Tibial artery (tissue), 4 donors: Measurements from ENCODE around the gene PALD1.

Source experiments
- DNase-seq, 2 donors: peaks; one replicate each; pipeline ENCODE4 v3.0.0-alpha.2; 2019
- H3K27ac ChIP-seq, 2 donors: fragments of 200-600 bp; sonication (generic) in 1 of 2; 1 replicate in 1 of 2; 2 replicates in 1 of 2; pipeline ENCODE4 v1.5.1; 2018 to 2019; ENCODE audit warnings: mild to moderate bottlenecking in 1 of 2
- H3K27me3 ChIP-seq, 2 donors: fragments of 200-600 bp; sonication (generic) in 1 of 2; one replicate each; pipeline versions ENCODE4 v1.5.1 to v1.6.0; 2016 to 2019
- H3K36me3 ChIP-seq, 3 donors: fragments of 200-600 bp; sonication (generic) in 2 of 3; one replicate each; pipeline ENCODE4 v1.5.1; 2016 to 2019; ENCODE audit warnings: mild to moderate bottlenecking in 2 of 3
- H3K4me1 ChIP-seq, 4 donors: fragments of 200-600 bp; sonication (generic) in 2 of 4; 1 replicate in 3 of 4; 2 replicates in 1 of 4; pipeline ENCODE4 v1.5.1; 2016 to 2019
- H3K4me3 ChIP-seq, 2 donors: fragments of 200-600 bp; sonication (generic) in 1 of 2; 1 replicate in 1 of 2; 2 replicates in 1 of 2; pipeline ENCODE4 v1.5.1; 2018 to 2019; ENCODE audit warnings: mild to moderate bottlenecking in 2 of 2
- H3K9me3 ChIP-seq, 3 donors: fragments of 200-600 bp; sonication (generic) in 1 of 3; one replicate each; pipeline ENCODE4 v1.5.1; 2016 to 2019
- intact Hi-C: fragments of 100-400 bp; cut with DNase I; formaldehyde crosslinking; loops from one replicate; pipeline ENCODE4 v1.15.0; 2023; ENCODE audit warnings: low total_unique reads
- TF ChIP-seq, protein P1 (sequence below), 2 experiments: fragments of 200-600 bp in 1 of 2; fragments of 450-650 bp in 1 of 2; IDR thresholded peaks; one replicate each; pipeline ENCODE4 v1.5.1; 2017 to 2019; ENCODE audit warnings: antibody characterized with exemption in 2 of 2, mild to moderate bottlenecking in 1 of 2, moderate library complexity in 1 of 2

Gene PALD1

GRCh38 chr10:70530315-70530714 is 51.7 kb downstream of the PALD1 start:
- H3K9me3 ChIP-seq, result no peaks in the 10 kb centered on the region
- H3K4me1 ChIP-seq, result no peaks in the 10 kb centered on the region
- no peak overlapping the region for H3K4me3 ChIP-seq
- intact Hi-C loops, result no loop called here
- DNase-seq, result no peak
- TF ChIP-seq, protein P1, sequence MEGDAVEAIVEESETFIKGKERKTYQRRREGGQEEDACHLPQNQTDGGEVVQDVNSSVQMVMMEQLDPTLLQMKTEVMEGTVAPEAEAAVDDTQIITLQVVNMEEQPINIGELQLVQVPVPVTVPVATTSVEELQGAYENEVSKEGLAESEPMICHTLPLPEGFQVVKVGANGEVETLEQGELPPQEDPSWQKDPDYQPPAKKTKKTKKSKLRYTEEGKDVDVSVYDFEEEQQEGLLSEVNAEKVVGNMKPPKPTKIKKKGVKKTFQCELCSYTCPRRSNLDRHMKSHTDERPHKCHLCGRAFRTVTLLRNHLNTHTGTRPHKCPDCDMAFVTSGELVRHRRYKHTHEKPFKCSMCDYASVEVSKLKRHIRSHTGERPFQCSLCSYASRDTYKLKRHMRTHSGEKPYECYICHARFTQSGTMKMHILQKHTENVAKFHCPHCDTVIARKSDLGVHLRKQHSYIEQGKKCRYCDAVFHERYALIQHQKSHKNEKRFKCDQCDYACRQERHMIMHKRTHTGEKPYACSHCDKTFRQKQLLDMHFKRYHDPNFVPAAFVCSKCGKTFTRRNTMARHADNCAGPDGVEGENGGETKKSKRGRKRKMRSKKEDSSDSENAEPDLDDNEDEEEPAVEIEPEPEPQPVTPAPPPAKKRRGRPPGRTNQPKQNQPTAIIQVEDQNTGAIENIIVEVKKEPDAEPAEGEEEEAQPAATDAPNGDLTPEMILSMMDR (IDR thresholded peaks at IDR 0.05), result no peak
- peaks cover 4 to 23% (median 15%) of the 10 kb centered on the region in 3 donors for H3K36me3 ChIP-seq
- no peaks in the 10 kb centered on the region for H3K27me3 ChIP-seq
- no peak overlapping the region for H3K27ac ChIP-seq

GRCh38 chr10:70532554-70533188 is 54.1 kb downstream of the PALD1 start:
- no peak overlapping the region for H3K4me3 ChIP-seq
- no peak overlapping the region for H3K27ac ChIP-seq
- no peaks in the 10 kb centered on the region for H3K9me3 ChIP-seq
- intact Hi-C loops, result no loop called here
- TF ChIP-seq, protein P1 (IDR thresholded peaks at IDR 0.05), result no peak
- no peaks in the 10 kb centered on the region for H3K4me1 ChIP-seq
- peaks cover 4 to 23% (median 21%) of the 10 kb centered on the region in 3 donors for H3K36me3 ChIP-seq
- no peak for DNase-seq
- no peaks in the 10 kb centered on the region for H3K27me3 ChIP-seq

GRCh38 chr10:70533189-70533558 is 54.6 kb downstream of the PALD1 start:
- Histone ChIP-seq H3K36me3 (peaks cover 4 to 23% (median 21%) of the 10 kb centered on the region in 3 donors), H3K27ac (no peak overlapping the region), H3K27me3 (no peaks in the 10 kb centered on the region), H3K9me3 (no peaks in the 10 kb centered on the region), H3K4me1 (no peaks in the 10 kb centered on the region), H3K4me3 (no peak overlapping the region)
- TF ChIP-seq, protein P1 (IDR thresholded peaks at IDR 0.05), result no peak
- intact Hi-C loops, result no loop called here
- no peak for DNase-seq

DNA sequence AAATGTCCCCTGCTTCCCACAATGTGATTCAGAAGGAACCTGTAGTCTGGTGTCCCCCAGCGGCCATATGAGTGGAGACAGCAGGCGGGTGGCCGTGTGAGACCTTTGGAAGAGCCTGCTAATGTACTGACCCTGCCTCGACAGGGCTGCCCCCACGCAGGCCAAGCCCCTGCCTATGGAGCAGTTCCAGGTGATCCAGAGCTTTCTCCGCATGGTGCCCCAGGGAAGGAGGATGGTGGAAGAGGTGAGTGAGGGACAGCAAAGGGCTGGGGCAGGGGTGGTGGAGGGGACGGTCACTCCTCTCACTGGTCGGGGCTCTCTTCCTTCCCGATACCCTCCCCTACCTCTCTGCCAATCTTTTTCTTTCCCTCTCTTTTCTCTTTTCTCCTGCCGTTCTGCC is 55.7 kb downstream of the PALD1 start:
- TF ChIP-seq, protein P1 (IDR thresholded peaks at IDR 0.05), result no peak
- peaks cover 4 to 29% (median 21%) of the 10 kb centered on the region in 3 donors for H3K36me3 ChIP-seq
- DNase-seq, result no peak

GRCh38 chr10:70535001-70535400 is 56.4 kb downstream of the PALD1 start:
- Histone ChIP-seq H3K4me3 (no peak overlapping the region), H3K27me3 (no peaks in the 10 kb centered on the region), H3K36me3 (peaks cover 4 to 24% (median 21%) of the 10 kb centered on the region in 3 donors), H3K27ac (no peak overlapping the region), H3K9me3 (no peaks in the 10 kb centered on the region), H3K4me1 (no peaks in the 10 kb centered on the region)
- no peak for DNase-seq
- intact Hi-C loops, result no loop called here
- TF ChIP-seq, protein P1 (IDR thresholded peaks at IDR 0.05), result no peak

More for the DNA sequence above, 55.7 kb downstream of the PALD1 start:
- Histone ChIP-seq H3K27me3 (no peaks in the 10 kb centered on the region), H3K4me1 (no peaks in the 10 kb centered on the region), H3K4me3 (no peak overlapping the region), H3K9me3 (no peaks in the 10 kb centered on the region), H3K27ac (no peak overlapping the region)
- intact Hi-C loops, result no loop called here
